SK-N-MC (cell line): Measurements from ENCODE around the gene CAMSAP2.

Experiments used
- DNase-seq: peaks from one replicate; pipeline ENCODE4 v3.0.0-alpha.2; 2011; ENCODE audit warnings: low read depth, low spot score
- H3K27ac ChIP-seq: fragments of 200-600 bp; sonication (generic); 2 replicates; pipeline ENCODE4 v1.5.1; 2016; ENCODE audit warnings: mixed run types
- H3K36me3 ChIP-seq: fragments of 200-600 bp; sonication (generic); 2 replicates; pipeline ENCODE4 v1.6.1; 2017; ENCODE audit warnings: antibody characterized with exemption, low read length, mixed read lengths; ENCODE audit not compliant: insufficient read depth
- H3K4me3 ChIP-seq: fragments of 200-600 bp; sonication (generic); 2 replicates; pipeline ENCODE4 v1.5.1; 2016
- H3K9ac ChIP-seq: fragments of 200-600 bp; sonication (generic); 2 replicates; pipeline ENCODE4 v1.8.0; 2017; ENCODE audit warnings: mixed run types, mixed read lengths; ENCODE audit not compliant: insufficient read length
- H3K9me3 ChIP-seq: fragments of 200-600 bp; sonication (generic); 2 replicates; pipeline ENCODE4 v1.6.1; 2017; ENCODE audit warnings: low read depth, mild to moderate bottlenecking, antibody characterized with exemption, low read length, moderate library complexity, mixed read lengths
- EZH2 ChIP-seq: fragments of 200-600 bp; sonication (generic); IDR thresholded peaks from one replicate; pipeline ENCODE4 v1.6.1; 2017; ENCODE audit warnings: antibody characterized with exemption
- FOXP2 ChIP-seq: optimal IDR thresholded peaks from 2 replicates; pipeline ENCODE3; 2011; ENCODE audit warnings: mild to moderate bottlenecking, moderate library complexity; ENCODE audit not compliant: insufficient read depth; ENCODE audit errors: extremely low read length, control extremely low read depth
- POLR2AphosphoS5 ChIP-seq: IDR thresholded peaks from 2 replicates; pipeline ENCODE4 v1.6.1; 2012; ENCODE audit warnings: mild to moderate bottlenecking, low read depth, low read length, borderline replicate concordance

Gene CAMSAP2

GRCh38 chr1:200861937-200862647 is 123.4 kb downstream of the CAMSAP2 start:
- TF ChIP-seq POLR2AphosphoS5 (no peak), EZH2 (no peak), FOXP2 (no peak)
- Histone ChIP-seq H3K36me3 (peaks cover 23% of the 10 kb centered on the region), H3K9me3 (no peaks in the 10 kb centered on the region), H3K27ac (no peak overlapping the region), H3K9ac (no peak overlapping the region), H3K4me3 (no peak overlapping the region)
- DNase-seq, result no peak

GRCh38 chr1:200862713-200863415 is 124.2 kb downstream of the CAMSAP2 start:
- peaks cover 15% of the 10 kb centered on the region for H3K36me3 ChIP-seq
- no peak for DNase-seq
- H3K9ac ChIP-seq, result no peak overlapping the region
- no peak overlapping the region for H3K27ac ChIP-seq
- TF ChIP-seq POLR2AphosphoS5 (no peak), EZH2 (no peak), FOXP2 (no peak)
- no peak overlapping the region for H3K4me3 ChIP-seq
- no peaks in the 10 kb centered on the region for H3K9me3 ChIP-seq

DNA sequence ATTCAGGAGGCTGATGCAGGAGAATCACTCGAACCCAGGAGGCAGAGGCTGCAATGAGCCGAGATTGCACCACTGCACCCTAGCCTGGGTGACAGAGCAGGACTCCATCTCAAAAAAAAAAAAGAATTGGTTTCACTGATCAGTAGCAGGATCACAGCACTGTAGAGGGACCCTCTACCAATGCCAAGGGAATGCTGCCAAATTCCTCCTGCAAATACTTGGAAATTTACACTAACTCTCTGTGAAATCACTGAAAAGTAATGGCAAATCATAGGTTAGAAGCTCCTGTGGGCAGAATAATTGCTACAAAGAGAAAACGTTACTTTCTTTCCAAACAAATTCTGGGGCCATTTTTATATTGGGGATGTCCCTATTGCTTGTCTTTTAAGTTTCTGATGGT is 127.4 kb downstream of the CAMSAP2 start:
- TF ChIP-seq POLR2AphosphoS5, result no peak
- TF ChIP-seq FOXP2, result no peak
- TF ChIP-seq EZH2, result no peak
- H3K9me3 ChIP-seq, result no peaks in the 10 kb centered on the region
- no peak overlapping the region for H3K27ac ChIP-seq
- no peak overlapping the region for H3K9ac ChIP-seq
- H3K36me3 ChIP-seq, result peaks cover 9% of the 10 kb centered on the region; the same call in 1 of the 2 replicates
- DNase-seq, result no peak
- no peak overlapping the region for H3K4me3 ChIP-seq

DNA sequence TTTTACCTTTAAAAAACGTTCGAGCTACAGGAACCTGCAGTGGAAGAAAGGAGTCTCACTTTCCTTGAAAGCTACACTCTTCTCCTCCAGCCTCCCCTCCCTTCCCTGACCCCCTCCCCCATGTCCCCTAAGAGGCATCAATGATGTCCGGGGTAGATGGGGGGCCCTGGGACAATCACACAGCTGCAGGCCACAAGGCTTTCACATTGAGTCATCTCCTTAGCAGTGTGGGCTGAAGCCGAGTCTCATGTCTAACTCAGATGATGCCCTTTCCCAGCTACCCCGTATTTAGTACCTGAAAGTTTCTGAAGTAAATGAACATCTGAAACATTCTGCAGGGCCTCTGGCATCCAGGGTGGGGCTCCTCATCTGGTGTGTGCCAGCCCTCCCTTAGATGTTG is 127.8 kb downstream of the CAMSAP2 start:
- DNase-seq, result no peak
- no peak overlapping the region for H3K4me3 ChIP-seq
- TF ChIP-seq FOXP2 (no peak), POLR2AphosphoS5 (no peak), EZH2 (no peak)
- H3K9me3 ChIP-seq, result no peaks in the 10 kb centered on the region
- H3K9ac ChIP-seq, result no peak overlapping the region
- H3K36me3 ChIP-seq, result peaks cover 9% of the 10 kb centered on the region; the same call in 1 of the 2 replicates
- H3K27ac ChIP-seq, result no peak overlapping the region

DNA sequence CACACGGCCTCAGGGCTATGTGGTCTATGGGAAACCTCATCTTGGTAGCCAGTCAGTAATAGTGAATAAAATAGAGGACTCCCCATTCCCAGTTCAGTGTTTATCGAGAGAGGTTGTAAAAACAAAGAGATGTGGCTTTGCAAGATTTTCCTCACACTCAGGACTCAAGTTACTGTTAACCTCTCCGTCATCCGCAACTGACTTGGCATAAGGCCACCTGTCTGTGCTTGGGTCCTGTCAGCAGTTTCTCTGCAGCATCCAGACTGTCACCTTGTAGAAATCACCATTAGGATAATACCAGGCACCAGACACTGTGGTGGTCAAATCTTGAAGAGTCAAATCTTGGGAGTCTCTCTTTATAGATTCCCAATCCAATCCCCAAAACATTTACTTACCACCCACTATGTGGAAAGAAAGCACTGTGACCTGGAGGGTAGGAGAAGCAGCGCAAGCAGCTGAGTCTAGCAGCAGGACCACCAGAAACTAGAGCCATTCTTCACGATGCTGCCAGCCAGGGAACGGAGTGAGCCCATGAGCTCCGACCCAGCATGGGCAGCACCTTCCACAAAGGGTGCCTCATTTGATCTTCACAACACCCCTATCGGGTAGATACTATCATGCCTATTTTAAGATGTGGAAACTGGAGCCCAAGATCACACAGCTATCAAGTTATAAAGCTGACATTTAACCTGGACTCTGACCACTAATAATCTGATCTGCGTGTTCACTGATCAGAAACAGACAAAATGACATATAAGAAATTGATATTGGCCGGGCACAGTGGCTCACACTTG is 128.5 kb downstream of the CAMSAP2 start:
- Histone ChIP-seq H3K4me3 (no peak overlapping the region), H3K9ac (no peak overlapping the region)

DNA sequence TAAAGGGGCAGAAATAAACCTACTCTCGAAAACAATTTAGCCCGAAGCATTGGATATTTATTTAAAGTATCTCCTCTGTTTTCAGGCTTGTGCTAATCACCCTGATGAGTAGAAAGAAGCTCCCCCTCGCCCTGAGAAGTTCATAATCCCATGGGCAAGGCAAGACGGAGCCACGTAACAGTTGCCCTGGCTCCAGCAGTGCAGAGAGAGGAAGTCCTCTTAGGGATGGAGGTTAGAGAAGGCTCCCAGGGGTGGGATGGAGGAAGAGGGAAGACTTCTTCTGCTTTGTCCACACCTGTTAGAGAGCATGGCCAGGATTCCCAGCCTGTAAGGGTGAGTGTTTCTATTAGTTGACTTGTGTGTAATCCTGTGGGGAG is 130.7 kb downstream of the CAMSAP2 start:
- Histone ChIP-seq H3K27ac (no peak overlapping the region), H3K4me3 (no peak overlapping the region), H3K9me3 (no peaks in the 10 kb centered on the region), H3K9ac (no peak overlapping the region), H3K36me3 (no peaks in the 10 kb centered on the region)
- no peak for TF ChIP-seq EZH2
- TF ChIP-seq FOXP2, result no peak
- TF ChIP-seq POLR2AphosphoS5, result no peak
- DNase-seq, result no peak

More for the DNA sequence above, 128.5 kb downstream of the CAMSAP2 start:
- TF ChIP-seq POLR2AphosphoS5 (no peak), FOXP2 (no peak), EZH2 (no peak)
- DNase-seq, result no peak
- peaks cover 9% of the 10 kb centered on the region; the same call in 1 of the 2 replicates for H3K36me3 ChIP-seq
- no peaks in the 10 kb centered on the region for H3K9me3 ChIP-seq
- no peak overlapping the region for H3K27ac ChIP-seq

- DNase-seq, result no peak
- Histone ChIP-seq H3K36me3 (no peaks in the 10 kb centered on the region), H3K9me3 (no peaks in the 10 kb centered on the region), H3K4me3 (no peak overlapping the region), H3K9ac (no peak overlapping the region), H3K27ac (no peak overlapping the region)
- TF ChIP-seq EZH2 (no peak), FOXP2 (no peak), POLR2AphosphoS5 (no peak)
These were observed 131.2 kb downstream of the CAMSAP2 start for GRCh38 chr1:200869753-200870391.

- H3K27ac ChIP-seq, result no peak within 1 kb of the TSS
- no peaks in the 10 kb centered on the region for H3K9me3 ChIP-seq
- no peak within 1 kb of the TSS for H3K4me3 ChIP-seq
- TF ChIP-seq FOXP2 (no peak), POLR2AphosphoS5 (no peak), EZH2 (no peak)
- DNase-seq, result no peak
- H3K36me3 ChIP-seq, result no peaks in the 10 kb centered on the region
- H3K9ac ChIP-seq, result no peak within 1 kb of the TSS
These were observed 133.9 kb downstream of the CAMSAP2 start, which contains the start of gene GPR25 for GRCh38 chr1:200872446-200873115. Gene GPR25 (plus strand): TSS chr1:200872981. CDS start chr1:200873038, 57 bp downstream.
